Measurements from ENCODE around the gene CYP11A1. TPM values are rescaled to one million over a fixed set of nuclear protein-coding genes. Genes with fewer than 3 reads are reported as not detected.

The CYP11A1 gene
- total and polyA plus RNA-seq, 10 of the 15 experiments (the other 5 are each of a cell fraction or from before 2014, with no cell fraction given), result 0.11 to 1.2 (median 0.23) TPM; not detected in 5

- TF ChIP-seq, protein P1, sequence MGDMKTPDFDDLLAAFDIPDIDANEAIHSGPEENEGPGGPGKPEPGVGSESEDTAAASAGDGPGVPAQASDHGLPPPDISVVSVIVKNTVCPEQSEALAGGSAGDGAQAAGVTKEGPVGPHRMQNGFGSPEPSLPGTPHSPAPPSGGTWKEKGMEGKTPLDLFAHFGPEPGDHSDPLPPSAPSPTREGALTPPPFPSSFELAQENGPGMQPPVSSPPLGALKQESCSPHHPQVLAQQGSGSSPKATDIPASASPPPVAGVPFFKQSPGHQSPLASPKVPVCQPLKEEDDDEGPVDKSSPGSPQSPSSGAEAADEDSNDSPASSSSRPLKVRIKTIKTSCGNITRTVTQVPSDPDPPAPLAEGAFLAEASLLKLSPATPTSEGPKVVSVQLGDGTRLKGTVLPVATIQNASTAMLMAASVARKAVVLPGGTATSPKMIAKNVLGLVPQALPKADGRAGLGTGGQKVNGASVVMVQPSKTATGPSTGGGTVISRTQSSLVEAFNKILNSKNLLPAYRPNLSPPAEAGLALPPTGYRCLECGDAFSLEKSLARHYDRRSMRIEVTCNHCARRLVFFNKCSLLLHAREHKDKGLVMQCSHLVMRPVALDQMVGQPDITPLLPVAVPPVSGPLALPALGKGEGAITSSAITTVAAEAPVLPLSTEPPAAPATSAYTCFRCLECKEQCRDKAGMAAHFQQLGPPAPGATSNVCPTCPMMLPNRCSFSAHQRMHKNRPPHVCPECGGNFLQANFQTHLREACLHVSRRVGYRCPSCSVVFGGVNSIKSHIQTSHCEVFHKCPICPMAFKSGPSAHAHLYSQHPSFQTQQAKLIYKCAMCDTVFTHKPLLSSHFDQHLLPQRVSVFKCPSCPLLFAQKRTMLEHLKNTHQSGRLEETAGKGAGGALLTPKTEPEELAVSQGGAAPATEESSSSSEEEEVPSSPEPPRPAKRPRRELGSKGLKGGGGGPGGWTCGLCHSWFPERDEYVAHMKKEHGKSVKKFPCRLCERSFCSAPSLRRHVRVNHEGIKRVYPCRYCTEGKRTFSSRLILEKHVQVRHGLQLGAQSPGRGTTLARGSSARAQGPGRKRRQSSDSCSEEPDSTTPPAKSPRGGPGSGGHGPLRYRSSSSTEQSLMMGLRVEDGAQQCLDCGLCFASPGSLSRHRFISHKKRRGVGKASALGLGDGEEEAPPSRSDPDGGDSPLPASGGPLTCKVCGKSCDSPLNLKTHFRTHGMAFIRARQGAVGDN (IDR thresholded peaks at IDR 0.05), result no peak
Observed at GRCh38 chr15:74350295-74351275, 16.9 kb downstream of the CYP11A1 start (continued).

GRCh38 chr15:74349241-74349778 lies 18.1 kb downstream of the CYP11A1 start:
- Histone ChIP-seq H4K20me1 (ENCODE audit: control insufficient read depth, insufficient read depth) (no peaks in the 10 kb centered on the region), H3K27me3 (replicated peaks in 1 of 2; ENCODE audit: control insufficient read depth in 2 of 2, insufficient read depth in 2 of 2, low read length in 1 of 2) (no peaks in the 10 kb centered on the region), H3K27ac (ENCODE audit: control insufficient read depth, insufficient read depth) (no peak overlapping the region), H3K9ac (ENCODE audit: control insufficient read depth, insufficient read depth, low read length) (no peak overlapping the region), H3K9me3 (replicated peaks; ENCODE audit: control insufficient read depth, insufficient read depth, low read length) (no peaks in the 10 kb centered on the region), H3K4me2 (ENCODE audit: control insufficient read depth, insufficient read depth) (no peak overlapping the region), H3K4me3 (no peak overlapping the region), H3K79me2 (ENCODE audit: control insufficient read depth, insufficient read depth, low read length) (no peaks in the 10 kb centered on the region), H3K36me3 (ENCODE audit: control insufficient read depth in 2 of 2, insufficient read depth in 2 of 2, low read length in 1 of 2) (no peaks in the 10 kb centered on the region), H2AFZ (ENCODE audit: control insufficient read depth, low read depth, low read length) (no peak overlapping the region), H3K4me1 (ENCODE audit: control insufficient read depth, insufficient read depth, low read length) (no peaks in the 10 kb centered on the region)
- POLR2A ChIA-PET, result interaction anchor here (0.6 kb wide), 1 partner anchor 1639 kb away, joined by 4 read pairs; no protein-coding TSS in a partner anchor
- CTCF ChIA-PET, result no interaction called here
- DNase-seq (ENCODE audit: low read depth, low spot score) (no peak), FAIRE-seq (peak; percentile 70), ATAC-seq (peak; percentile 65)
- no TSS peak for BruUV-seq (replicated peaks)
- in situ Hi-C loops (cut with MboI), result no loop called here
- SMC1A ChIA-PET (ENCODE audit: uncharacterized antibody, unreplicated experiment), result interaction anchor here (1.1 kb wide), 1 partner anchor 419 kb away, joined by 3 read pairs; no protein-coding TSS in a partner anchor
- TF ChIP-seq TCF7 (IDR thresholded peaks at IDR 0.05; ENCODE audit: borderline replicate concordance) (no peak), RUNX3 (IDR thresholded peaks at IDR 0.05; ENCODE audit: low read length) (peak; percentile 60; the same call in 1 of the 2 replicates), ZNF24 (IDR thresholded peaks at IDR 0.05) (peak; percentile 36; the same call in 1 of the 2 replicates)
- WGBS (ENCODE audit: insufficient coverage, insufficient replicate concordance, low lambda C conversion rate, missing lambda C conversion rate), result 82% methylated on average over 3 of the region's 3 CpGs
- RAD21 ChIA-PET (ENCODE audit: unreplicated experiment), result no interaction called here
- intact Hi-C loops (cut with micrococcal nuclease; ENCODE audit: unreplicated experiment), result no loop called here
